ENCODE data around the gene QRFPR. TPM values are rescaled to one million over a fixed set of nuclear protein-coding genes. Genes with fewer than 3 reads are reported as not detected.

QRFPR gene
- total RNA-seq, 1 donor from 2014 or later = 0.52 TPM

Small RNA genes lying within 50 kb of the gene (small RNA-seq; reads per million reads assigned to genes)
- gene RF00019 = not detected

Other genes with a start within 250 kb of the QRFPR start
- gene TNIP3, start 216.7 kb downstream of the QRFPR start, total RNA-seq = not detected